ENCODE data around the gene IRF4. TPM values are rescaled to one million over a fixed set of nuclear protein-coding genes. Genes with fewer than 3 reads are reported as not detected.

IRF4 gene
- total RNA-seq, 1 donor from 2014 or later: not detected

DNA sequence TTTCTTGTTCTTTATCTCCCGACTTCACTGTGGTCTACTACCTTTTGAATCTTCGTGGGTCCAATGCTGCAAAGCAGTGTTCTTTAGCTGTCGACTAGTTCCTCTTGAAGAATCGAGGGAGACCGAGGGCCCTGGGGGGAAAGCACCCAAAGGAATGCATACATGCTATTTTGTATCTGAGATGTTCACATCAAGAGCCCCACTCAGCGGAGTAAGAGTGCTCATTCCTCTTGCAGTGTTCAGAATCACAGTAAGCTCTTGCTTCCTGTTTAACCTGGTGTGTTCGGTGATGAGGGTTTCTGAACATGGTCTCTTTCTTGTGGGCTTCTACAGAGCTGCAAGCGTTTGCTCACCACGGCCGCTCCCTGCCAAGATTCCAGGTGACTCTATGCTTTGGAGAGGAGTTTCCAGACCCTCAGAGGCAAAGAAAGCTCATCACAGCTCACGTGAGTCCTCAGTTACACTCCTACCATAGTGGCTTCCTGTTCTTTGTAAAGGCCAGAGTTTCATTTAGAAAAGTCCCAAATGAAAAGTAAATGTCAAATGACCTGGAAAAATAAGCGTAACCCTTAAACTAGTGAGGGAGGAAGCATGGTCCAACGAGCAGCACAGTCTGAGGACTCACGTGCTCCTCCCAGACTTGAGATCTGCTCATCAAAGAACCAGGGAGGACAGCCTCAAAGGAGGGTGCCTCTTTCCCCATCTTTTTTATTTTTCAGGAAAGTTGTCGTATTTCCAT lies 13.3 kb downstream of the IRF4 start:
- Mint-ChIP-seq H3K4me3 (ENCODE audit: unreplicated experiment) (no peak overlapping the region), H3K36me3 (ENCODE audit: unreplicated experiment) (no peaks in the 10 kb centered on the region), H3K9me3 (ENCODE audit: unreplicated experiment) (no peaks in the 10 kb centered on the region), H3K27ac (ENCODE audit: unreplicated experiment) (no peak overlapping the region), H3K27me3 (ENCODE audit: unreplicated experiment) (peaks cover 38% of the 10 kb centered on the region), H3K4me1 (ENCODE audit: unreplicated experiment) (peaks cover 4% of the 10 kb centered on the region)
- TF ChIP-seq, protein P1, sequence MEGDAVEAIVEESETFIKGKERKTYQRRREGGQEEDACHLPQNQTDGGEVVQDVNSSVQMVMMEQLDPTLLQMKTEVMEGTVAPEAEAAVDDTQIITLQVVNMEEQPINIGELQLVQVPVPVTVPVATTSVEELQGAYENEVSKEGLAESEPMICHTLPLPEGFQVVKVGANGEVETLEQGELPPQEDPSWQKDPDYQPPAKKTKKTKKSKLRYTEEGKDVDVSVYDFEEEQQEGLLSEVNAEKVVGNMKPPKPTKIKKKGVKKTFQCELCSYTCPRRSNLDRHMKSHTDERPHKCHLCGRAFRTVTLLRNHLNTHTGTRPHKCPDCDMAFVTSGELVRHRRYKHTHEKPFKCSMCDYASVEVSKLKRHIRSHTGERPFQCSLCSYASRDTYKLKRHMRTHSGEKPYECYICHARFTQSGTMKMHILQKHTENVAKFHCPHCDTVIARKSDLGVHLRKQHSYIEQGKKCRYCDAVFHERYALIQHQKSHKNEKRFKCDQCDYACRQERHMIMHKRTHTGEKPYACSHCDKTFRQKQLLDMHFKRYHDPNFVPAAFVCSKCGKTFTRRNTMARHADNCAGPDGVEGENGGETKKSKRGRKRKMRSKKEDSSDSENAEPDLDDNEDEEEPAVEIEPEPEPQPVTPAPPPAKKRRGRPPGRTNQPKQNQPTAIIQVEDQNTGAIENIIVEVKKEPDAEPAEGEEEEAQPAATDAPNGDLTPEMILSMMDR (IDR thresholded peaks at IDR 0.05): no peak
- DNase-seq (ENCODE audit: extremely low spot score, unreplicated experiment): no peak

DNA sequence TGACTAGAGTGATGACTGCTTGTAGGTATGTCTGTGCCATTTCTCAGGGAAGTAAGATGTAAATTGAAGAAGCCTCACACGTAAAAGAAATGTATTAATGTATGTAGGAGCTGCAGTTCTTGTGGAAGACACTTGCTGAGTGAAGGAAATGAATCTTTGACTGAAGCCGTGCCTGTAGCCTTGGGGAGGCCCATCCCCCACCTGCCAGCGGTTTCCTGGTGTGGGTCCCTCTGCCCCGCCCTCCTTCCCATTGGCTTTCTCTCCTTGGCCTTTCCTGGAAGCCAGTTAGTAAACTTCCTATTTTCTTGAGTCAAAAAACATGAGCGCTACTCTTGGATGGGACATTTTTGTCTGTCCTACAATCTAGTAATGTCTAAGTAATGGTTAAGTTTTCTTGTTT lies 16.6 kb downstream of the IRF4 start:
- TF ChIP-seq, protein P1 (IDR thresholded peaks at IDR 0.05): no peak
- H3K27me3 Mint-ChIP-seq (ENCODE audit: unreplicated experiment): peaks cover 61% of the 10 kb centered on the region
- H3K4me1 Mint-ChIP-seq (ENCODE audit: unreplicated experiment): peaks cover 4% of the 10 kb centered on the region
- H3K36me3 Mint-ChIP-seq (ENCODE audit: unreplicated experiment): no peaks in the 10 kb centered on the region
- H3K9me3 Mint-ChIP-seq (ENCODE audit: unreplicated experiment): no peaks in the 10 kb centered on the region
- DNase-seq (ENCODE audit: extremely low spot score, unreplicated experiment): no peak
- H3K27ac Mint-ChIP-seq (ENCODE audit: unreplicated experiment): no peak overlapping the region
- no peak overlapping the region for H3K4me3 Mint-ChIP-seq (ENCODE audit: unreplicated experiment)

DNA sequence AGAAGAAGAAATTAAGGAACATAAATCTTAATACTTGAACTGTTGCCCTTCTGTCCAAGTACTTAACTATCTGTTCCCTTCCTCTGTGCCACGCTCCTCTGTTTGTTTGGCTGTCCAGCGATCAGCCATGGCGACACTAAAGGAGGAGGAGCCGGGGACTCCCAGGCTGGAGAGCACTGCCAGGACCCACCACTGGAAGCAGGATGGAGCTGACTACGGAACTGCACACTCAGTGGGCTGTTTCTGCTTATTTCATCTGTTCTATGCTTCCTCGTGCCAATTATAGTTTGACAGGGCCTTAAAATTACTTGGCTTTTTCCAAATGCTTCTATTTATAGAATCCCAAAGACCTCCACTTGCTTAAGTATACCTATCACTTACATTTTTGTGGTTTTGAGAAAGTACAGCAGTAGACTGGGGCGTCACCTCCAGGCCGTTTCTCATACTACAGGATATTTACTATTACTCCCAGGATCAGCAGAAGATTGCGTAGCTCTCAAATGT lies 17.1 kb downstream of the IRF4 start:
- H3K4me3 Mint-ChIP-seq (ENCODE audit: unreplicated experiment): no peak overlapping the region
- H3K36me3 Mint-ChIP-seq (ENCODE audit: unreplicated experiment): no peaks in the 10 kb centered on the region
- no peak overlapping the region for H3K27ac Mint-ChIP-seq (ENCODE audit: unreplicated experiment)
- TF ChIP-seq, protein P1 (IDR thresholded peaks at IDR 0.05): peak; percentile 57
- H3K9me3 Mint-ChIP-seq (ENCODE audit: unreplicated experiment): no peaks in the 10 kb centered on the region
- no peak for DNase-seq (ENCODE audit: extremely low spot score, unreplicated experiment)
- peaks cover 4% of the 10 kb centered on the region for H3K4me1 Mint-ChIP-seq (ENCODE audit: unreplicated experiment)
- H3K27me3 Mint-ChIP-seq (ENCODE audit: unreplicated experiment): peaks cover 63% of the 10 kb centered on the region

DNA sequence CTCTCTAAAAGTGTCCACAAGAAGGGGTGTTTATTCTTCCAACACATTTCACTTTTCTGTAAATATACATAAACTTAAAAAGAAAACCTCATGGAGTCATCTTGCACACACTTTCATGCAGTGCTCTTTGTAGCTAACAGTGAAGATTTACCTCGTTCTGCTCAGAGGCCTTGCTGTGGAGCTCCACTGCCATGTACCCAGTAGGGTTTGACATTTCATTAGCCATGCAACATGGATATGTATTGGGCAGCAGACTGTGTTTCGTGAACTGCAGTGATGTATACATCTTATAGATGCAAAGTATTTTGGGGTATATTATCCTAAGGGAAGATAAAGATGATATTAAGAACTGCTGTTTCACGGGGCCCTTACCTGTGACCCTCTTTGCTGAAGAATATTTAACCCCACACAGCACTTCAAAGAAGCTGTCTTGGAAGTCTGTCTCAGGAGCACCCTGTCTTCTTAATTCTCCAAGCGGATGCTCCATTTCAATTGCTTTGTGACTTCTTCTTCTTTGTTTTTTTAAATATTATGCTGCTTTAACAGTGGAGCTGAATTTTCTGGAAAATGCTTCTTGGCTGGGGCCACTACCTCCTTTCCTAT lies 17.9 kb downstream of the IRF4 start:
- Mint-ChIP-seq H3K9me3 (ENCODE audit: unreplicated experiment) (no peaks in the 10 kb centered on the region), H3K4me3 (ENCODE audit: unreplicated experiment) (no peak overlapping the region), H3K27me3 (ENCODE audit: unreplicated experiment) (peaks cover 62% of the 10 kb centered on the region), H3K4me1 (ENCODE audit: unreplicated experiment) (peaks cover 4% of the 10 kb centered on the region), H3K36me3 (ENCODE audit: unreplicated experiment) (no peaks in the 10 kb centered on the region), H3K27ac (ENCODE audit: unreplicated experiment) (no peak overlapping the region)
- DNase-seq (ENCODE audit: extremely low spot score, unreplicated experiment): no peak
- TF ChIP-seq, protein P1 (IDR thresholded peaks at IDR 0.05): no peak
